SK-N-SH treated with all-trans-retinoic acid at 6 μM for 48 hours (cell line): ENCODE measurements around the gene FERMT2.

Experiments used
- ATAC-seq: fragments of 200-7000 bp; cut with Tn5 transposase; 3 replicates; pipeline ENCODE4 v1.9.1; 2020; ENCODE audit warnings: mild to moderate bottlenecking, moderate library complexity
- ARNTL ChIP-seq: fragments of 450-650 bp; formaldehyde crosslinking; IDR thresholded peaks from 2 replicates; pipeline ENCODE4 v1.5.0; 2020; ENCODE audit warnings: low read depth, mild to moderate bottlenecking, moderate library complexity, borderline replicate concordance
- BACH2 ChIP-seq: fragments of 250-450 bp; sonication (Bioruptor Pico); IDR thresholded peaks from 2 replicates; pipeline ENCODE4 v1.9.0; 2021; ENCODE audit warnings: mild to moderate bottlenecking, borderline replicate concordance
- CSDC2 ChIP-seq: fragments of 250-450 bp; sonication (Bioruptor Pico); IDR thresholded peaks from 2 replicates; pipeline ENCODE4 v1.5.0; 2020; ENCODE audit warnings: mild to moderate bottlenecking, moderate library complexity
- CSRNP3 ChIP-seq: fragments of 250-450 bp; sonication (Bioruptor Pico); IDR thresholded peaks from 2 replicates; pipeline ENCODE4 v1.5.1; 2021; ENCODE audit warnings: mild to moderate bottlenecking, moderate library complexity
- ESRRG ChIP-seq: fragments of 250-450 bp; sonication (Bioruptor Pico); IDR thresholded peaks from 2 replicates; pipeline ENCODE4 v1.6.1; 2021; ENCODE audit warnings: mild to moderate bottlenecking
- GLIS3 ChIP-seq: fragments of 250-450 bp; sonication (Bioruptor Pico); IDR thresholded peaks from 2 replicates; pipeline ENCODE4 v1.5.0; 2020; ENCODE audit warnings: mild to moderate bottlenecking, moderate library complexity
- POU6F1 ChIP-seq: fragments of 250-450 bp; sonication (Bioruptor Pico); IDR thresholded peaks from 2 replicates; pipeline ENCODE4 v1.8.0; 2021; ENCODE audit warnings: low read depth, mild to moderate bottlenecking, moderate library complexity, borderline replicate concordance
- PPARA ChIP-seq: fragments of 250-450 bp; sonication (Bioruptor Pico); IDR thresholded peaks from 2 replicates; pipeline ENCODE4 v1.5.0; 2020; ENCODE audit warnings: mild to moderate bottlenecking, borderline replicate concordance
- SNAI2 ChIP-seq: fragments of 250-450 bp; sonication (Bioruptor Pico); IDR thresholded peaks from 2 replicates; pipeline ENCODE4 v1.5.0; 2020; ENCODE audit warnings: mild to moderate bottlenecking, moderate library complexity
- TOX ChIP-seq: fragments of 250-450 bp; sonication (Bioruptor Pico); IDR thresholded peaks from 2 replicates; pipeline ENCODE4 v1.8.0; 2021; ENCODE audit warnings: mild to moderate bottlenecking, moderate library complexity, borderline replicate concordance
- ZC3H10 ChIP-seq: fragments of 250-450 bp; sonication (Bioruptor Pico); IDR thresholded peaks from 2 replicates; pipeline ENCODE4 v1.5.1; 2021; ENCODE audit warnings: mild to moderate bottlenecking, moderate library complexity
- ZFP3 ChIP-seq: fragments of 250-450 bp; sonication (Bioruptor Pico); IDR thresholded peaks from 2 replicates; pipeline ENCODE4 v1.5.0; 2020; ENCODE audit warnings: mild to moderate bottlenecking, moderate library complexity
- ZNF565 ChIP-seq: fragments of 450-650 bp; formaldehyde crosslinking; conservative IDR thresholded peaks from 2 replicates; pipeline ENCODE4 v1.5.0; 2020; ENCODE audit warnings: low read depth, mild to moderate bottlenecking, moderate library complexity
- ZNF70 ChIP-seq: fragments of 450-650 bp; formaldehyde crosslinking; IDR thresholded peaks from 2 replicates; pipeline ENCODE4 v1.5.0; 2020; ENCODE audit warnings: mild to moderate bottlenecking, moderate library complexity
- TF ChIP-seq, protein P1 (sequence below): fragments of 250-450 bp; sonication (Bioruptor Pico); IDR thresholded peaks from 2 replicates; pipeline ENCODE4 v1.5.0; 2020; ENCODE audit warnings: mild to moderate bottlenecking, moderate library complexity
- TF ChIP-seq, protein P2 (sequence below): fragments of 250-450 bp; sonication (Bioruptor Pico); IDR thresholded peaks from 2 replicates; pipeline ENCODE4 v1.5.1; 2020; ENCODE audit warnings: low read depth, mild to moderate bottlenecking, moderate library complexity

Gene FERMT2

GRCh38 chr14:52850451-52850909, 100.4 kb downstream of the FERMT2 start (continued):
- TF ChIP-seq, protein P1, sequence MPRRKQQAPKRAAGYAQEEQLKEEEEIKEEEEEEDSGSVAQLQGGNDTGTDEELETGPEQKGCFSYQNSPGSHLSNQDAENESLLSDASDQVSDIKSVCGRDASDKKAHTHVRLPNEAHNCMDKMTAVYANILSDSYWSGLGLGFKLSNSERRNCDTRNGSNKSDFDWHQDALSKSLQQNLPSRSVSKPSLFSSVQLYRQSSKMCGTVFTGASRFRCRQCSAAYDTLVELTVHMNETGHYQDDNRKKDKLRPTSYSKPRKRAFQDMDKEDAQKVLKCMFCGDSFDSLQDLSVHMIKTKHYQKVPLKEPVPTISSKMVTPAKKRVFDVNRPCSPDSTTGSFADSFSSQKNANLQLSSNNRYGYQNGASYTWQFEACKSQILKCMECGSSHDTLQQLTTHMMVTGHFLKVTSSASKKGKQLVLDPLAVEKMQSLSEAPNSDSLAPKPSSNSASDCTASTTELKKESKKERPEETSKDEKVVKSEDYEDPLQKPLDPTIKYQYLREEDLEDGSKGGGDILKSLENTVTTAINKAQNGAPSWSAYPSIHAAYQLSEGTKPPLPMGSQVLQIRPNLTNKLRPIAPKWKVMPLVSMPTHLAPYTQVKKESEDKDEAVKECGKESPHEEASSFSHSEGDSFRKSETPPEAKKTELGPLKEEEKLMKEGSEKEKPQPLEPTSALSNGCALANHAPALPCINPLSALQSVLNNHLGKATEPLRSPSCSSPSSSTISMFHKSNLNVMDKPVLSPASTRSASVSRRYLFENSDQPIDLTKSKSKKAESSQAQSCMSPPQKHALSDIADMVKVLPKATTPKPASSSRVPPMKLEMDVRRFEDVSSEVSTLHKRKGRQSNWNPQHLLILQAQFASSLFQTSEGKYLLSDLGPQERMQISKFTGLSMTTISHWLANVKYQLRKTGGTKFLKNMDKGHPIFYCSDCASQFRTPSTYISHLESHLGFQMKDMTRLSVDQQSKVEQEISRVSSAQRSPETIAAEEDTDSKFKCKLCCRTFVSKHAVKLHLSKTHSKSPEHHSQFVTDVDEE = no peak
- no peak for TF ChIP-seq ESRRG (CRISPR knock-in tag)
- TF ChIP-seq, protein P2, sequence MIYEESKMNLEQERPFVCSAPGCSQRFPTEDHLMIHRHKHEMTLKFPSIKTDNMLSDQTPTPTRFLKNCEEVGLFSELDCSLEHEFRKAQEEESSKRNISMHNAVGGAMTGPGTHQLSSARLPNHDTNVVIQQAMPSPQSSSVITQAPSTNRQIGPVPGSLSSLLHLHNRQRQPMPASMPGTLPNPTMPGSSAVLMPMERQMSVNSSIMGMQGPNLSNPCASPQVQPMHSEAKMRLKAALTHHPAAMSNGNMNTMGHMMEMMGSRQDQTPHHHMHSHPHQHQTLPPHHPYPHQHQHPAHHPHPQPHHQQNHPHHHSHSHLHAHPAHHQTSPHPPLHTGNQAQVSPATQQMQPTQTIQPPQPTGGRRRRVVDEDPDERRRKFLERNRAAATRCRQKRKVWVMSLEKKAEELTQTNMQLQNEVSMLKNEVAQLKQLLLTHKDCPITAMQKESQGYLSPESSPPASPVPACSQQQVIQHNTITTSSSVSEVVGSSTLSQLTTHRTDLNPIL (CRISPR knock-in tag) = no peak

- TF ChIP-seq POU6F1 (CRISPR knock-in tag) (no peak), ESRRG (CRISPR knock-in tag) (no peak), GLIS3 (CRISPR knock-in tag) (no peak), TOX (CRISPR knock-in tag) (no peak), ZNF565 (no peak), SNAI2 (CRISPR knock-in tag) (no peak), ARNTL (CRISPR knock-in tag) (no peak), CSDC2 (CRISPR knock-in tag) (no peak)
- no peak for ATAC-seq
Observed at GRCh38 chr14:52848626-52849025, 102.2 kb downstream of the FERMT2 start.

DNA sequence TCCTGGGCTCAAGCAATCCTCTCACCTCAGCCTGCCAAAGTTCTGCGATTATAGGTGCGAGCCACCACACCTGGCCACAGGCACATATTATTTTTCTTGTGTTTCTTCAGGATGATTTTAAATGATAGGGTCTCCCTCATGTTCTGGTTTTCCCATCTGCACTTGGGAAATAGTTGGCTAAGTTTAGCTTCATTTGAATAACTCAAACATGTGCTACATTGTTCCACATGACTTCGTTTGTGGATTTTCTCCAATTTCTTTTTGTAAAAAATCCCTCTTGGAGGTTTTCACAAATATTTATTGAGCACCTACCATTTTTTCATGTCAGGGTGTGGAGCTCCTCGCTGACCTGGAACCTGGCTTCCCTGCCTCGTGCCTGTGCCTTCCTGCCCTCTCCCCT, 104.3 kb downstream of the FERMT2 start:
- ATAC-seq = no peak
- TF ChIP-seq ZFP3 (CRISPR knock-in tag) (no peak), PPARA (CRISPR knock-in tag) (no peak), GLIS3 (CRISPR knock-in tag) (no peak), BACH2 (no peak), SNAI2 (CRISPR knock-in tag) (no peak), ZNF70 (CRISPR knock-in tag) (no peak)
- TF ChIP-seq, protein P2 (CRISPR knock-in tag) = no peak

DNA sequence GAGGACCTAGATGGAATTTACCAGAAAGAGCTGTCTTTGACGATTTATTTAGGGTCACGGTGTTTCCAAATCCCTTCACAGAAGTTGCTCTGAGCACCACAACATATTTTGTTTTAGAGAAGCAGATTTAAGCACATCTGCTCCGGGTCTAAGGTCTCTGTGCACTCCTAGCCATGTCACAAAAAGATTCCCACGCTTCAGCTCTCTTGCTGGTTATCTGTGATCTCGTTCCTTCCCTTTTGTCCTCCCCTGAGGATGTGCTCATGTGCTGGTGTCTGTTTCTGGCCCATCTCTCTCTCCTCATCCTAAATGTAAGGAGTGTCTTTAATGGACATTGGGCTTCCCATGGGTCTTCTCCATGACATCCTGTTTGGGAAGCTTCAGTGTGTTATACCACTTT, 105.8 kb downstream of the FERMT2 start:
- TF ChIP-seq BACH2 (no peak), CSRNP3 (CRISPR knock-in tag) (no peak), ZNF70 (CRISPR knock-in tag) (no peak)
- no peak for ATAC-seq

DNA sequence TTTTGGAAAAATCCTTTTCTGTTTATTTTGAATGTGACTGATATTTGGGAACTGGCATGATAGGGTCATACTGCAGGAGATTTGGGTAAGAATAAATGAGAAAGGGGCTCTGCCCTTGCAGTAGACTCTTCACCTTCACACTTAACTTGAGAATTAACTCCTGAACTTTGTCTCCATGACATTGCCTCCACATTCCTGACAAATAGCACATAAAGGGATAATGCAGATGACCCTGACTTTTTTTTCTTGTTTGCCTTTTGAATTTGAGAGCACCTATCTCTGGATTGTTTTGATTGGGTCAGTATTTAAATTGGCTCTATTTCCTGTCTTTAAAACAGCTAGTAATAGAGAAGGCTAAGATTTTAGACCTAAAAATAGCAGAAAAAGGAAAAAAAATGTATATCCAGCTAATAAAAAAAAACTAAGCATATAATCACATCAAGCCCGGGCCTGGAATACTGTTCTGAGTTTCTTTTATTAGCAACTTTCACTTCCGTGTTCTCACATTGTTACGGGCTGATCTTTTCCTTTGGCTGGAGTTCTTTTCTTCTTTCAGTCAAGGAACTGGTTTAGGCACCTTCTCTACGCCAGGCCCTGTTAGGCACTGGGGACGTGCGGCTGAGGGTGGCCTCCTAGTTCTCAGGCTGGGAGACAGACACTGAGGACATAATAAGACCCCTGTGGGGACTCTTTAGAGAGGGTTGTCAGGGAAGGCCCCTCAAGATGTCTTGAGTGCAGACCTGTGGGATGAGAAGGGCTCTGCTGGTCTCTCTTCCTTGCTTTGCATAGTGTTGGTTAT, 106.4 kb downstream of the FERMT2 start:
- TF ChIP-seq BACH2 (no peak), CSRNP3 (CRISPR knock-in tag) (no peak), SNAI2 (CRISPR knock-in tag) (no peak), ESRRG (CRISPR knock-in tag) (no peak), ZC3H10 (CRISPR knock-in tag) (no peak)
- ATAC-seq = peak; percentile 24; the same call in 2 of the 3 replicates
